GM19438 (cell line): ENCODE measurements around the gene DEK.

Source experiments
- ATAC-seq: cut with Tn5 transposase; IDR thresholded peaks from one replicate; pipeline ENCODE4 v1.9.1; 2021; ENCODE audit warnings: low read depth; ENCODE audit not compliant: unreplicated experiment

Gene DEK

DNA sequence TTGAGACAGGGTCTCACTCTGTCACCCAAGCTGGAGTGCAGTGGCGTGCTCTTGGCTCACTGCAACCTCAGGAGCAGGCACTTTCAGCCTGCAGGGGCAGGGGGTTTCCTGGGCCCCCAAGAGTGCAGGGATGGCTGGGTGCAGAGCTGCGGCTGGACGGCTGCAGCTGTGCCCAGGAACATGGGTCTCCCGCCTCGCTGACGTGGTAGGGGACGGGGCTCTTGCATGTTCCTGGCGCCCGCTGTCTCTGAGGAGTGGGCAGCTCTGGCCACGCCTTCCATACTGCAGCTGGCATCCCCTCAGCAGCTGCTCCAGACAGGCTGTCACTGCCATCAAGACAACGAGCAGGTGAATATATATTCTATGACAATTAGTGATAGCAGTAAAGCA, 2.2 kb upstream of the DEK start:
- no peak for ATAC-seq

DNA sequence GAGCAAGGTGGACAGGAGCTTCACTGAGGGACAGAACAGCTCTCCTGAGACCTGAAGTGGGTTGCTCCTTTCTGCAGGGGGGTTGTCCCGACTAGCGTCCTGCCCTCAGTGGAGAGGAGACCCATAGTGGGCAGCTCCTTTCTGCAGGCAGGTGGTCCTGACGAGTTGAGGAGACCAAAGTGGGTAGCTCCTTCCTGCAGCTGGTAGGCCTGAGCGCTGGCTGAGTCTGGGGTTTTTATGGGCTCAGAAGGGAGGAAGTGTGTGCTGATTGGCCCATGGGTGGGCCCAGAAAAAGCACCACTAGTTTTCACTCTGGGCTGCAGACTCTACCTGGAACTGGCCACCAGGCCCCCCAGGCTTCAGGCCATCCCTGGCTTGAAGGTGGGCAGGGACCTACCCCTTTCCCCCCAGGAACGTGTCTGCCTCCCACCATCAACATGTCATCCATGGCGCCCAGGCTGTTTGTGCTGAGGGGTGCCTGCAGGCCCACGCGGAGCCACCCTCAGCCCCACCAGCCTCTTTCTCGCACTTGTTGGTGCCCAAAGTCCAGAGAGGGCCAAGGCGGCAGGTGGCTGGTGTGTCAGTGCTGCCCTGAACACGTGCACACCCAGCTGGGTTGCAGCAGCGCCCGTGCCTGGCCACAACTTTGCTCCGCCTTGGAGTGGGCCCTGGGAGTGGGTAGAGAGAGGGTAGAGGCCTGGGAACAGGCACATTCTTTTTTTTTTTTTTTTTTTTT, 1.6 kb upstream of the DEK start:
- no peak for ATAC-seq

- no peak for ATAC-seq
Measured at GRCh38 chr6:18264923-18265377, 620 bp upstream of the DEK start.

DNA sequence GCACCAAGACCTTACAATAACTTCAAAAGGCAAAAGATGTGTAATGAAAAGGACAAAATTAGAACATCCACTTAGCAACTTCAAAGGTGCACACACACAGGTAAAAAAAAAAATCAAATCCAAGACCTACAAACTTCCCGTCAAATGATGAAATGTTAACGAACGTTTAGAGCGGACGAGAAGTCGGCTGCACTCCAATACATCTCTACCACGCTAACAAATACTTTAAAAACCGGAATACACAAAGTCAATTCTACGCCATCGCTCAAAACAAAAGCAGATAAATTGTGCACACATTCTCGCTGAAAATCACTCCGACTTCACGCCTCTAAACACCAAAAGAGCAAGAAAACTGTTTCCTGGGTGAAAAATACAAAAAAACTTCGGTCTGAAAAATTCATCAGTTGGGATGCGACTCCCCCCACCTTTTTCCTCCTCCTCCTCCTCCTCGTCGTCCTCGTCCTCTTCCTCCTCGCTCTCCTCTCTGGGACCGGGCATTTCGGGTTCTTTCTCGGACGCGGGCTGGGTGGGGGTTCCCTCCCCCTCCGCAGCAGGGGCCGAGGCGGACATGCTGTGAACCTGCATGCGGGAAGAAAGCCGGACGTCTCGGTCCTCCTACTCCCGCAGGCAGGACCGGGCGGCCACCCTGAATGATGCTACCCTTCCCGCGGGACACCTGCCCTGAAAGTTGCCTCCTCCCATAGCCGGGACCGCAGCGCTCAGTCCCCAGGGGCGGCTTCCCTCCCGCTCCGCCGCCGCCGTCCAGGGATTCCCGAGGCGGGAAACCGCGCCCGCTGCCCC, 712 bp downstream of the DEK start:
- ATAC-seq = peak; percentile 2

DNA sequence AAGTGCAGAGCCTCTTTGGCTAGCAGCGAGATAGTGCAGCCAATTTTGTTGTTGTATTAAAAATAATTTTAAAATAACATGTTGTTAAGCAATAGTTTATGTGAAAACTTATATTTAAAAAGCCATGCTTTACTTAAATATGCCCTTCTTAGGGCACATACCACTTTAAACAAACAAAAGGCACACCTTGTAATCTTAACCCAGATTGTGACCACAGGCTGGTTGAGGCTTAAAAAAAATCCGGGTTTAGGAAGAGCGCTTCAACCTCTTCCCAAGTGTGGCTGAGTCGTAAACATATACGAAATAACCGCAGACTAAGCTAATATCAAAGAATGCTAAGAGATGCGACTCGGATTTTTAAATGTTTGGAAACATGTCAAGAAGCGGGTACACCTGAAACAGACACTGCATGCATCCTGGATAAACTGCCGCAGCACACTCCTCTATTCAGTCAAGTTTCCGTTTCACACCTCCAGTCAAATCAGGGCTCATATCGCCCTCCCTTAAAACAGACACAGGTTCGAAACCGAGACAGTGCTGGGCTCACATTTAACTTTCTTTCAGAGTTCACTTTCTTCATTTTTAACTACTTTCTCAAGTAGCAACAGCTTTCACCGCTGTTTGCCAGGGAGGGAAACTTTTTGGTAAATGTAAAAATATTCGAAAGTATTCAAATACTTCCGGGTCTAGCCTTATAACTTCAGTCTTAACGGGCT, 1.5 kb downstream of the DEK start:
- peak; percentile 56 for ATAC-seq

DNA sequence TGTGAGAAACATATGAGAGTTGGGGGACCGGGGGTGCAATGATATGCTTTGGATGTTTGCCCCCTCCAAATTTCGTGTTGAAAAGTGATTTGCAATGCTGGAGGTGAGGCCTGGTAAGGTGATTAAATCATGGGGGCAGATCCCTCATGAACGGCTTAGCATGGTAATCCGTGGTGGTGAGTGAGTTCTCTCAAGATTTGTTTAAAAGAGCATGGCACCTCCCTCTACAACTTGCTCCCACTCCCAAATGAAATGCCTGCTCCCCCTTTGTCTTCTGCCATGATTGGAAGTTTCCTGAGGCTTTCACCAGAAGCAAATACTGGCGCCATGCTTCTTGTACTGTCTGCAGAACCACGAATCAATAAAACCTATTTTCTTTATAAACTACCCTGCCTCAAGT, 2.5 kb downstream of the DEK start:
- ATAC-seq = no peak

DNA sequence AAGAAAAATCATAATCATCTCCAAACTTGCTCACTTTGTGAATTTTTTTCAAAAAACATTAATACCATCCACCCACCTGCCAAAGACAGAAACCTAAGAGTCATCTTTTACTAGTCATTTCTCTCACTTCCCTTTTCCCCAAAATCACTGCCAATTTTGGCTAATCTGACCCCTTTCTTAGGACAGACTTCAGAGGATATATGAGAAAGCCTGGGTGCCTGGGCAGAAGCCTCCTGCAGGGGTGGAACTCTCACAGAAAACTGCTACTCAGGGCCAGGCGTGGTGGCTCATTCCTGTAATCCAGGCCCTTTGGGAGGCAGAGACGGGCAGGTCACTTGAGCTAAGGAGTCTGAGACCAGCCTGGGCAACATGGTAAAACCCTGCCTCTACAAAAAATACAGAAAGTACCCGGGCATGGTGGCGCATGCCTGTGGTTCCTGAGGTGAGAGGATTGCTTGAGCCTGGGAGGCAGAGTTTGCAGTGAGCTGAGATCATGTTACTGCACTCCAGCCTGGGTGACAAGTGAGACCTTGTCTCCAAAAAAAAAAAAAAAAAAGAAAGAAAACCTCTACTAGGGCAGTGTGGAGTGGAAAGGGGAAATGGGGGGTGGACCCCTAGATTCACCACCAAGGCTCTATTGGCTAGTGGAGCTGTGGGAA, 3.8 kb downstream of the DEK start:
- peak; percentile 20 for ATAC-seq

DNA sequence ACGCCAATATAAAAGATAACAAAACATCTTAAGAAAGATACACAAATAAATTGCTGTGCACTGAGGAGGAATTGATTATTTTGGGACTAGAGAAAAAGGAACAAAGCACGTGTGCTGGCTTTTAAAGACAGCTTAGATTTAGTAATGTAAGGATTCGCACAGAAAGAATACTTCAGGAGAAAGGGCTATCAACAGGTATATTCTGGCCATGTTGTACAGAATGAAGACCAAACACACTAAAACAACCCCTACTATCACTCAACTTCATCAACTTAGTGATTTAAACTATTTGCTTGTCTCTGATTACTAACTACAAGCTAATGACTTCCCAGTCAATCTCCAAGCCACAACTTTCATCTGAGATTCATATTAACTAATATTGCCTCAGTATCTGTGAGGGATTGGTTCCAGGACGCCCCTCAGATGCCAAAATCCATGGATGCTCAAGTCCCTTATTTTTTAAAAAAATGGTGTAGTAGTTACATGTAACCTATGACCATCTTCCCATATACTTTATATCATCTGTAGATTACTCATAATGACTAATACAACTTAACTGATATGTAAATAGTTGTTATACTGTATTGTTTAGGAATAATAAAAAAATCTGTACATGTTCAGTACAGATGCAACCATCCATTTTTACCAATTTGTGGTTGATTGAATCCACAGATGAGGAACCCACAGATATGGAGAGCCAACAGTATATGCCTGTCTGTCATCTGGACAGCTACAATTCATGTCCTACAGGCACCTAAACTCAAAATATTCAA, 4.5 kb downstream of the DEK start:
- ATAC-seq = no peak

GRCh38 chr6:18254793-18255192, 9.5 kb downstream of the DEK start:
- ATAC-seq = no peak

DNA sequence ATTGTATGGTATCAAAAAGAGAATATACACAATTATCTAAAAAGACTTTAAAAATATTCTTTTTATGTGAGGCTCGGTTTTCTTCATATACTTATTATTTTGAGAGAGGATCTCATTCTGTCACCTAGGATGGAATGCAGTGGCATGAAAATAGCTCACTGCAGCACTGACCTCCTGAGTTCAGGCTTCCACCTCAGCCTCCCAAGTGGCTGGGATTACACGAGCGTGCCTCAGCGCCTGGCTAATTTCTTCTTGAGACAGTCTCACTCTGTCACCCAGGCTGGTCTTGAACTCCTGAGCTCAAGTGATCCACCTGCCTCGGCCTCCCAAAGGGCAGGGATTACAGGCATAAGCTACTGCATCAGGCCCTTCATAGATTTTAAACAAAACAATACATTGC, 10.7 kb downstream of the DEK start:
- no peak for ATAC-seq

DNA sequence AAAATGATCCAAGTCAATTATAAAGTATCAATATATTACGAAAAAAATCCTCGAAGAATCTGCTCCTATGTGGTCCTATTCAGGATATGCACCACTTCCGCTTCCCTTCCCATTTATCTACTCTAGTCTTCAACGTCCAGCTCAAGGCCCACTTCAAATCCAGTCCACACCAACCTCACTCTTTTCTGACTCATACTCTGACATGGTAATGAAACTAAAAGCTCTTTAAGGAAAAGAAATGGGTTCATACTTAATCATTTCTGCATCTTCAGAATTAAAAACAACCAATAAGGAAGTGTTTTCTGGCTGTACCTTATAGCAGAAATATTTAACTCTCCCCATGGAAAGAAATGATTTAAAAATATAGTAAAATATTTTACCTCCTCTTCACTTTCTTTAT, 15.1 kb downstream of the DEK start:
- no peak for ATAC-seq

GRCh38 chr6:18248698-18249097, 15.6 kb downstream of the DEK start:
- no peak for ATAC-seq

DNA sequence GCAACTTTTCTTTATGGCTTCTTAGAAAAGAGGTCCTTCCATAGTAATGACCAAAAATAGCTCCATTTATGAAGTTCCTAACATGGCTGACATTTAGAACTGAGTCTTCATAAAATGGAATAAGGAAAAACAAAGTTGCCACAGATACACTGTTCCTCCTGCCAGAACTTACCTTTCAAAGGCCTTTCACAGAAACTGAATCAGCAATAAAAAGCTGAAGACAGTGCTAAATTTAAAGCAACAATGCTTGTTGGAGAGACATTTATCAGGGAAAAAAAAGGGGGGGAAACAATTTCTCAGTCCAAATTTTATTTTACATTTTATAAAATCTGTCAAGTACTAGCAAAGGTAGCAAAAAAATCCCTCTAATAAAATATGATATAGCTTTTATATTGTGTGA, 17.3 kb downstream of the DEK start:
- no peak for ATAC-seq

GRCh38 chr6:18246205-18246604, 18.1 kb downstream of the DEK start:
- ATAC-seq = no peak

- ATAC-seq = no peak
Measured at GRCh38 chr6:18245642-18246041, 18.7 kb downstream of the DEK start.

- no peak for ATAC-seq
Measured at GRCh38 chr6:18245079-18245478, 19.3 kb downstream of the DEK start.

- no peak for ATAC-seq
Measured at GRCh38 chr6:18244251-18244650, 20.1 kb downstream of the DEK start.

GRCh38 chr6:18243302-18243893, 20.9 kb downstream of the DEK start:
- ATAC-seq = no peak

GRCh38 chr6:18242062-18242851, 22.1 kb downstream of the DEK start:
- no peak for ATAC-seq
